Epidermal melanocyte (primary cell): ENCODE measurements around the gene TCEAL5.
A peak's percentile ranks its signal among the peaks of the same experiment; 100 is the strongest.
"Not testable (repeated sequence)": the region's sequence is repeated elsewhere in the genome, so short reads cannot be mapped to it uniquely, and the experiment has no call there.

Source experiments
- DNase-seq: peaks from one replicate; pipeline ENCODE4 v3.0.0; 2011; ENCODE audit warnings: low spot score; ENCODE audit not compliant: insufficient read length

Gene TCEAL5, protein sequence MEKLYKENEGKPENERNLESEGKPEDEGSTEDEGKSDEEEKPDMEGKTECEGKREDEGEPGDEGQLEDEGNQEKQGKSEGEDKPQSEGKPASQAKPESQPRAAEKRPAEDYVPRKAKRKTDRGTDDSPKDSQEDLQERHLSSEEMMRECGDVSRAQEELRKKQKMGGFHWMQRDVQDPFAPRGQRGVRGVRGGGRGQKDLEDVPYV

DNA sequence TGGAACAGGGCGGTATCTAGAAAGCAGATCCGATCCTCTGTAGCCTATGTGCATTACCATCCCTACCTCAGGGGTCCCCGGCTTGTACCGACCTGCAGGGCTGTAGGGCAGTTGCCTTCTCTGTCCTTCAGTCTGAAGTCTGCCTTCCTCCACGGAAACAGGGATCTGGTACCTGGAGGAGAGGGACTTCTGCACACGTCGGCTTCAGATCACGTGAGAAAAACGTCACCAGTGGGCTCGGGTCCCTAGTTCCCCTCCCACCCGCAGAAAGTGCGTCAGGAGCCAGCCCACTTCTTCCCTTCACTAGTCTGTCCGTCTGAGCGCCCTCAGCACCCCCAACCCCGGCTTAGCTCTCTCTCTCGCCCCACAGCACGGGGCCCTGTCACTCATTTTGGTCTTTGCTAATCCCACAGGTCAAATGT, at the start of gene TCEAL5:
Gene TCEAL5, minus strand, starts transcription at position 170 of the 422 bp plus-strand sequence. CDS start 2,187 bp downstream, outside the sequence.
- no peak for DNase-seq

DNA sequence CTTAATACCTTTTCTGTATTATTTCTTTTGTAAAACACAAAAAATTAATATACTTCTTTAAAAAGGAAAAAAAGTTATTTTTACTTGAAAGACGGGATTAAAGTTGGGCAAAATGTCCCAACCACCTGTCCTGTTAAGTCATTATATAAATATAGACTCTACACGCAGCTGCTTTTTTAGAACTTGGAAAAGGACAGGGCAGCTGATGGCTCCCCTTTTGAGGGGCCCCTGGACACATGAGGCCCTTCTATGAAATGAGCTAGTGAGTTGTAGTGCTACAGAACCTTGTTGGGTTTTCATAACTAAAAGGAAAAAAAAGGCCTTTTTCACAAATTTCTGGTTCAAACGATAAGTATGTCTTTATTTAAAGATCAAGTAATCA, 34.8 kb upstream of the TCEAL5 start:
- no peak for DNase-seq

DNA sequence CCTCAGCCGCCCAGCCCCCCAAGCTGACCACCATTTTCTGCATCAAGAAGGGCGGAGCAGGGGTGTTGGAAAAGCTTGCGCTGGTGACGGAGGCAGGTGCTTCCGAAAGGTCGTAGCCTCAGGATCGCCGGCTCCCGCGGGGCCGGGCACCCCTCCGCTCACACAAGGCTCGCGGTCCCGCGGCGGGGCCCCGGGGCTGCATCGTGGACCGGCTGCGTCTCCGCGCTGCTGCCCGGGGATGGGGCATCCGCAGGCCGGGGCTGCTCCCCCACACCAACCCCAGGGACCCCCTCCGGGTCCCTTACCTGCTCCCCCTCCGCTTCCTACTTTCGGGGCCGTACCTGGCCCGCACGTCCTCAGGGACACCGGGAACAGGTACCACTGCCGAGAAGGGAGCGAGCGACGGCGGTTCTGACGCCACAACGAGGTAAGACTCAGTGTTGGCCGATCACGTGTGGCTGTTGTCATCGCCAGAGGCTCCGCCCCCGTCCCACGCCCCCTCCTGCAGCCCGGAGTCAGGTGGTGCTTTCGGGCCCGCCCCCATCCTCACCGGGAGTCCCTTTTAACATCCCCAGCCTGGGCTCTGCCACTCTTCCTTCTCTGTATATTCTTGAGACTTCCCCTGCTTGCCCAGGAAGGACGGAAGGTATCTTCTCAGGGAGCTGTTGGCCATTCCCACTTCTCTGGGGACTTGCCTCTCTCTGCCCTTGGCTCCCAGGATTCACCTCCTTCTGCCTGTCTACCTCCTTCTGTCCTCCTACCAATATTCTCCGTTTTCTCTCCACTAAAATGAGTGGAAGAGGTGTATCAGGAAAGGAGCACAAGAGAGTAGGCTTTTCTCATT, 34.2 kb upstream of the TCEAL5 start, which contains the start of gene BEX2:
Gene BEX2, minus strand, starts transcription at position 436 of the 844 bp plus-strand sequence. CDS start 1,014 bp downstream, outside the sequence.
- DNase-seq, result no peak

DNA sequence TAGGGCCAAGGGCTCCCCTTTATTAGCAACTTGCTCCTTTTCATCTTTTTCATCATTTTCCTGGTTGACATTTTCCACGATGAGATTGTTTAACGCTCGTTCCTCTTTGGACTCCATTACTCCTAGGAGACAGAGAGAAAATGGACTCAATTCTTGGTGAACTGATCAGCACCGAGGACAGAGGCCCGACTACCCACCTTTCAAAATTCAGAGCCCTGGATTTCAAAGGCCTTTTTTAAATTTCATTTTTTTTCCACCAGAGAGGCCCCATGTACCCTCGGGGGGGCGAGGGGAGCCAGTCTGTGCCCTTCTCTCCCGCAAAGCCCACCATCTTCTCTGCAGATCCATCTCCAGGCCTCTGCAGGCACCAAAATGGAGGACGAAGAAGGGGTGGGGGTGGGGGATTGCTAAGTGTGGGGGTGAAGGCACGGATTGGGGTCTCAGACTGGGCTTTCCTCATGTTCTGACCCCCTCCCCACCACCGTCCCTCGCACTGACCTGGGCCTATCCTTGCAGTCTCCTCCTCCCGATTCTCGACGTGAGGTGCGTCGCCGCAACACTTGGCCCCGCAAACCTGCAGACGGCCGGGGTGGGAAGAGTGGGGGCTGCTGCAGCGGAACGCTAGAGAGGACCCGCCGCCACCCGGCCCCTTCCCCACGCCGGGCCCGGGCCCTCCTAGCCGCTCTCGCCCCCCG, 33.5 kb upstream of the TCEAL5 start:
- no peak for DNase-seq

DNA sequence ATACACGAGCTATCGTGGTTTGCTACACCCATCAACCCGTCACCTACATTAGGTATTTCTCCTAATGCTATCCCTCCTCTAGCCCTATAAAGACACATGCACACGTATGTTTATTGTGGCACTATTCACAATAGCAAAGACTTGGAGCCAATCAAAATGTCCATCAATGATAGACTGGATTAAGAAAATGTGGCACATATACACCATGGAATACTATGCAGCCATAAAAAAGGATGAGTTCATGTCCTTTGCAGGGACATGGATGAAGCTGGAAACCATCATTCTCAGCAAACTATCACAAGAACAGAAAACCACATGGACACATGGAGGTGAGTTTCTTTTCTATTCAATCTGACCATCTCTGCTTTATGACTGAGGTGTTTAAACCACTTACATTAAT, 29.1 kb upstream of the TCEAL5 start:
- not testable (repeated sequence) for DNase-seq

DNA sequence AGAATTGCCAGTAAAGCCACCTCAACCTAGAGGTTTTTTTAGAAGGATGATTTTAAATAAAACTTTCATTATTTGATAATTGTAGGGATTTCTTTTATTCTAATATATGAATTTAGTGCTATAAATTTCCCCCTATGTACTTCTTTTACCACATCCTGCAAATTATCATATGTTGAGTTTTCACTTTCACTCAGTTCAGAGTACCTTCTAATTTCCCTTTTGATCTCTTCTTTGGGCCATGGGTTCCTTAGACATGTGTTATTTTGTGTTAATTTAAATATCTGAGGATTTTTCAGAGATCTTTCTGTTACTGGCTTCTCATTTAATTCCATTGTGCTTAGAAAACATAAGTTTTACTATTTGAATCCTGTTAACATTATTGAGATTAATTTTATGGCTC, 28.2 kb upstream of the TCEAL5 start:
- DNase-seq, result no peak

DNA sequence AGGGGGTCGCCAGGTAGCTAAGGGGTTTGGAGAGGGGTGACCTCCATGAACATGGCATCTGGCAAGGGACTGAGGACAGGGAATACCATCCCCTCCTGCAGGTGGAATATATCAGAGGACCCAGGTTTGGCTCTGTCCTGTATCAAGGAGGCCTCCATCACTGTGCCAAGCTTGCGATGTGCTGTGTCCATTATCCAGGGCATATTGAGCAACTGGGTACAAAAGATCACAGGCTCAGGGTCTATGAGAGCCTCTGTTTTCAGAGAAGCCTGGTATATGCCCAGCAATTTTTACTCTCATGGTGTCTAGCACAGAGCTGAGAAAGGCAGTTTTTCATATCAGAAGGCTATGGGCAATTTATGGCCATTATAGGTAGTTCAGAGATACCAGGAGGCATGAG, 16.6 kb upstream of the TCEAL5 start:
- DNase-seq, result no peak

DNA sequence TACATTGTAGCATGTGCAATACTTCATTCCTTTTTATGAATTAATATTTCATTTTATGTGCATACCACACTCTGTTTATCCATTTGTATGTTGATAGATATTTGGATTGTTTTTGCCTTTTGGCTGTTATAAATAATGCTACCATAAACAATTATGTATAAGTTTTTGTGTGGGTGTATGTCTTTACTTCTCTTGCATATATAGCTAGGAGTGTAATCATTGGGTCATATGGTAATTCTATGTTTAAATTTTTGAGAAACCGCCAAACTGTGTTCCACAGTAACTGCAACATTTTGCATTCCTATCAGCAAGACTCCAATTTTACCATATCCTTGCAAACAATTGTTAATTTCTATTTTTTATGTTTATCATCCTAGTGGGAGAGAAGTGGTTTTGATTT, 3.1 kb upstream of the TCEAL5 start:
- no peak for DNase-seq

DNA sequence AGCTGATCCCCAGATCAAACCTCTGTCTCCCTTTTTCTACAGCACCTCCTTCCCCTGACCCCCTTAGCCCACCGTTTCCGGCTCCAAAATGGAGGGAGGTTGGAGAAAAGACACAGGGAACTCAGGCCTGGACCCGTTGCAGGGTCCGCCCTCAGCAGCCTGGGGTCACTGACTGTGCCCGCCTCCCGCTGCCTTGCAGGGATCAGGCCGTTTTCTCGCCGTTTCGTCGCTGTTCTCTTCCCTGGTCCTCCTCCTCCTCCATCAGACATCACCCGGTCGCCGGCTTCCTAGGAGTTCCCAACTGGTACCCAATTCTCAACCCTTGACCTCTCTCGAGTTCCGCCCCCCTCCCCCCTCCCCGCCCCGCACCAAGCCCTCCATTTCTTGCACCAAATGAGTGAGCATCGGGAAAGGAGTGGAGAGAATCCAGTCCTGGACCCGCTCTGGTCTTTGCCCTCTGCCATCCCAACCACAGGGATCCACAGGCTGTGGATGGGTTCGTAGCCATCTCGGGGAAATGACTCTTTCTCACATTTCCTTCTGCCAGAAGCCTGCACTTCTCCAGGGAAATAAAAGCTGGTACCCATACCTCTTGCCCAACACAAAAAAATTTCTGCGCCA, 493 bp downstream of the TCEAL5 start:
- DNase-seq, result no peak

DNA sequence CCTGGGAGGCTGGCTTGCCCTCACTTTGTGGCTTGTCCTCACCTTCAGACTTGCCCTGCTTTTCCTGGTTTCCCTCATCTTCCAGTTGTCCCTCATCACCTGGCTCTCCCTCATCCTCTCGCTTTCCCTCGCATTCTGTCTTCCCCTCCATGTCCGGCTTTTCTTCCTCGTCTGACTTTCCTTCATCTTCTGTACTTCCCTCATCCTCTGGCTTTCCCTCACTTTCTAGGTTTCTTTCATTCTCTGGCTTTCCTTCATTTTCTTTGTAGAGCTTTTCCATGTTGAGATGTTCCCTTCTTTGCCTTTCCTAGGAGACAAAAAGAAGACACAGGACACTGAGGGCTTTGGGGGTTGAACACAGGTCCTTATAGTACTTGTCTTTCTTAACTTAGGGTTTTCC, 2.3 kb downstream of the TCEAL5 start:
- no peak for DNase-seq

DNA sequence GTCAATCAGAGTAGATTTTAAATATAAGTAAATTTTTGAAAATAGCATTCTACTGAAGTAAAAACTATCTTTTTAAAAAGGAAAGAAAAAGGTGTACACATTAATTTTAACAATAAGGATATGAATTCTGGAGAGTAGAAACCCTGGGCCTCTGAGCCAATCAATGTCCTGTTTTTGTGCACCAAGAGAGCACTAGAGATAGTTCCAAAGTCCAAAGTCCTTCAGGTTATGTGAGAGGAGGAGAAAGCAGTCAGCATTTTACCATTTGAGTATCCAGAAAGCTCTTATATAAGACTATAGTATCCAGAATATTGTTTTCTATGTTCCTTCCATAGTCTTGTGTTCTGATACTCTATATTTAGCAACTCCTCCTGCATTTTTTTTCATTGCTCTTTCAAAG, 18.3 kb downstream of the TCEAL5 start:
- DNase-seq, result no peak

DNA sequence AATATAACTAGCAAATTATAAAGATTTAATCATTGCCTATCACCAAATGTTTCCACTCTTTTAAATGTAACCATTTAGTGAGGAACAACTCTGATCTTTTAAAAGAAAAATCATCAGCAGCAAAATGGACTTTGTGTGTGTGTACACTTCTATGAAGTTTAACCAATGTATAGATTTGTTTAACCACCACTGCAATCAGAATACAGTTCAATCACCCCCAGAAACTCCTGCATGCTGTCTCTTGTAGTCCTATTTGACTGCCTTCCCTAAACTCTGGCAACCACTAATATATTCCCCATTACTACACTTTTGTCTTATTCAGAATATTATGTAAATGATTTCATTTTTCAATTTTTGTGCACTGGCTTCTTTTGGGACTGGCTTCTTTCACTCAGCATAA, 19.9 kb downstream of the TCEAL5 start:
- no peak for DNase-seq

DNA sequence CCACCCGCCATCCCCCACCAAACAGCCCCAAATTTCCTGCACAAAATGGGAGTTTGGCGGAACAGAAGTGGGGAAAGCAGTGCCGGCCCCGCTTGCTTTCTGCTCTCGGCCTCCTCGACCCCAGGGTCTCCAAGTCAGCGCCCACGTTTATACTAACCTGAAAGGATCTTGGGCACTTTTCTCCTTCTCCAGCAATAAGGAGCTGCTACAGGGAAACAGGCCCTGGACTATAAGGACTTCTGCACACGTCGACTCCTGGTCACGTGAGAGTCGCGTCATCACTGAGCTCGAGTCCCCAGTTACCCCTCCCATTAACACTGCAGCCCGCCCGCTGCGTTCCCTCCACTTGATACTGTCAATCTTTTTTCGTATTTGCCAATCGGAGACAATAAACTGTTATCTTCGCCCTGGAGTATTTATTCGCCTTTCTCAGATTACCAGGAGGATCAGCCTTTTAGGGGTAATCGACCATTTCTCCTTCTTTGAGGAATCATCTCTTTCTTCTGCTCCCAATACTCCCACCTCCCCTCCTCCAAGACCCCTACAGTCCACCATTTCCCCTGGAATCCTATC, 21.5 kb downstream of the TCEAL5 start, which contains the start of gene TCEAL8:
Gene TCEAL8, minus strand, starts transcription at position 235 of the 573 bp plus-strand sequence. CDS start 1,176 bp downstream, outside the sequence.
- DNase-seq, result peak; percentile 38

DNA sequence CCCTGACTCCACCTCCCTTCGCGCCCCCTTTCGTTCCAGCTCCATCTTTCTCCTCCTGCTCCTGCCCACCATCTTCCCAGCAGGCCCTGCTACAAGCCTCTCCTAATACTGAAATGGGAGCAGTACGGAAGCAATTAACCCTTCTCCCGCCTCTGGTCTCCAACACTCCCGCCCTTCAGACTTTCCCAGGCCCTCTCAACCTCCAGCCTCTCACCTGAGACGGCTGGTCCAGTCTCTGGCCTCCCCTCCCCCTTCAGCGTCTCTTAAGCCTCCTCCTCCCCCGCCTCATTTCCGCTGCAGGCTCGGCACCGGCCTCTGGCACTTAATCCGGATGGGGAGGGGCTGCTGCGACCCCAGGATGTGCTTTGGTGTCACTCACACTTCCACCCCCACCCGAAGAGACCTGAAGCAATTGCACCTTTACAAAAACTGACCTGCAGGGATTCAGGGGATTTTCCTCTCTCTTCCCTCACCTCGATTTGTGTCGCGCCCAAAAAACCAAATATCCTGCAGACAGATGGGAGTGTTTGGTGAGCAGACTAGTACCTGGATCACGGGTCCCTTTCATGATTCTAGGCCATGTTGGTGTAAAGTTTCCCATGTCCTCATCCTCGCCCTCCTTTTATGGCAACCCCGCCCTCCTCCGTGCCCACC, 22.3 kb downstream of the TCEAL5 start:
- DNase-seq, result no peak

DNA sequence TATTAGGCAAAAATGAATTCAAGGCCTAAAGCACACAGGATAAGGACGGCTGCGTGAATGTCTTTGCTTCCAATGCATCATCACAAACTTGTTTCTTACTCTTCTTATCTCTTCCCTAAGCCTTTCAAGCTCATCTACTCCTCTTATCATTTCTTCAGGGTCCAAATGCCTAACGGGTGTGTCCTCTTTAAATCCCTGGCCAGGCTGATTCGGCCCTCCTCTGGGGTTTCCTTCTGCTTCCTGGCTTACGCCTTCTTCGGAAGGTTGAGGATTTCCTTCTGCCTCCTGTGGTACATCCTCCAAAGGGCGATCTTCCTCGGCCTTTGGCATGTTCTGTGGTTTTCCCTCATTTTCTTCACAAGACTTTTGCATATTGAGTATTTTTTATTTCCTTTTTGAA, 22.9 kb downstream of the TCEAL5 start:
- DNase-seq, result no peak

DNA sequence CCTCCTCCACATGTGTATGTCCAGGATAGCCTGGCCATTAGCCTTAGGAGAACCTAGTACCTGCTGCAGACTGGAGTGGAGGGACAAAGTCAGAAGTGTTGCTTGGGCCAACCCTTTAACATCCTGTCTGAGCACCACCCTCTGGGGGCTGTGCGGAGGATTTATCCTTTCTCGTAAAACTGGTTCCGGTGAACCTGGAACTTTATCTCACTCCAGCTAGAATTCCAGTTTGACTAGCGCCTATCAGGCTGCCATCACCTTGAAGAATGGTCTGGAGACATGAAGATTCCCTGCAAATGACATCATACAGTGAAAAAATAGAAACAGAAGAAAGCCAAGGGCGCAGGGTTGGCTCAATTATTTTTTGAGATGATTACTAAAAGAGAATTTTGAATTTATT, 25.6 kb downstream of the TCEAL5 start:
- DNase-seq, result no peak

DNA sequence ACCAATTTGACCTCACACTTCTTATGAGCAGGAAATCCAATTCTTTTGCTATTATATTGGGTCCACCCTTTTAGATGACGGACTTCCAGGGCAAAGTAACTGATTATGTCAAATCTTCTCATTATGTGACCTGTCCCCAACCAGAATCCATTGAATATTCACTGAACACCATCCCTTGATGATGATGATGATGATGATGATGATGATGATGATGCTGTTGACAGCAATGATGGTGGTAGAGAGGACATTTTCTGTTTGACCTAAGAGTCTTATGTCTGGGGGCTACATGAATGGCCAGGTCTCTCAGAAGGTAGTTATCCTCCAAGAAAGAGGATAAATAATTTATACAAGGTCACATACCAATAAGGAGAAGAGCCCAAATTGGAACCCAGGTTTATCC, 26.7 kb downstream of the TCEAL5 start:
- no peak for DNase-seq

DNA sequence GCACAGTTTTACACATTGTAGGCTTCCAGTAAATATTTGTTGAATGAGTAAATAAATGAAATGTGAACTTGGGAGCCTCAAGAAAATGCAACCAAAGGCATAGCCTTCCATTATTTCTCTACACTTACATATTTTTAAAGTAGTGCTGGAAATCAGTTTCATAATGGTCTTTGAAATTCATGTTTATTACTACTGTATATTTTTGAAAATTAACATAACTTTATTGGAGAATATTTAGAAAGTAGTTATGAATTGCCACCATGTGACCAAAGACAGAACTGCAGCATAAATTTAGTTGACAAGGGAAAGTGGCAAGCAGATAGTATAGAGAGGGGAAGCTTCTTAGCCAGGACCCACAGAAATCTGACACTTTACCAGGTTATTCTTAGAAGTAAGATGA, 28.0 kb downstream of the TCEAL5 start:
- DNase-seq, result no peak

DNA sequence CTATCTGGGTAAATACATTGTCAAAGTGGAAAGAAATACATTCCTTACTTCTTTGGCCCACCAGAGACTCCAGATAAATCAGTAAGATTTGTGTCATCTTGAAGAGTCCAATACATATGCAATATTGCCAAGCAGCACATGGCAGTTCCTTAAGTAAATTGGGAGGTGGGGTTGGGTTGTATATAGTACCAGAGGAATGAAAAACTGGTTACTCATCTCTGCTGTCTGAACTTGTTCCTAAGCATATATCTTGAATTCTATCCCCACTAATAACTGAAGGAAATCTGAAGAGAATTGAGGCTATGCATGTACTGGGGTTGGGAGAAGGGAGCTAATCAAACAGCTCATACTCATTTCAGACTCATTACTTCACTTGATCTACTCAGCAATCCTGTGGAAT, 36.4 kb downstream of the TCEAL5 start:
- DNase-seq, result no peak

DNA sequence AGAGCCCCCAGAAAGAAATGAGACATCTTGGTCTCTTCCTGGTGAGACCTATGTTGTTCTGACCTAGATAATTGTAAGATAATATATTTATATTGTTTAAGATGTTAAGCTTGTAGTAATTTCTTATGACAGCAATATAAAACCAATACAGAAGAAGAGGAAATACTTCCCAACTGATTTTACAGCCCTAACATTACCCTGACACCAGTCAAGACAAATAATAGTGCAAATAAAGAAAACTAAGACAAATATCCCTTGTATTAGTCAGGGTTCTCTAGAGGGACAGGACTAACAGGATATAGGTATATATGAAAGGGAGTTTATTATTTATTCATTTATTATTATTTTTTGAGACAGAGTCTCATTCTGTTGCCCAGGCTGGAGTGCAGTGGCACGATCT, 40.3 kb downstream of the TCEAL5 start:
- no peak for DNase-seq

DNA sequence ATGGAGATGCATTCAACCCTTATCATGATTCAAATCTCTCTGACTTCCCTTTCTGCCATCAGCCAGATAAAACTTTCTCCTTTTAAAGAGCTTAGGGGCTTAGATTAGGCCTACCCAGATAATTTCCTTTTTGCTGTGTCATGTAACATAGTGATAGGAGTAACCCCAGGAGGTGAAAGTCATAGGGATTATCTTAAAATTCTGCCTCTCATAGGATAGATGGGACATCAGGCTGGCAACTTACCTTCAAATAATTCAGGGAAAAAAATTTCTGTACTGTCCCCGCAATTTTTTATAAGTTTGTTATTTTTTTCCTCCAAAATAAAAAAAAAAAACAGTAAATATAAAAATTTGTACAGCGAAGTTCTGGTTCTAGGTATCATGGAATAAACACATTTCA, 40.9 kb downstream of the TCEAL5 start:
- not testable (repeated sequence) for DNase-seq
